Lower leg skin (tissue), 3 donors: ENCODE measurements around the gene SLC25A24.

Experiments used
- CTCF ChIP-seq, 3 donors: fragments of 450-650 bp; IDR thresholded peaks; one replicate each; pipeline ENCODE4 v1.5.1; 2016; ENCODE audit warnings: antibody characterized with exemption in 3 of 3, mild to moderate bottlenecking in 3 of 3, moderate library complexity in 2 of 3
- POLR2A ChIP-seq, 2 donors: fragments of 450-650 bp; IDR thresholded peaks; one replicate each; pipeline ENCODE4 v1.6.1; 2016 to 2017; ENCODE audit warnings: antibody characterized with exemption in 2 of 2, mild to moderate bottlenecking in 1 of 2, moderate library complexity in 1 of 2

GRCh38 chr1:108109295-108109973 is 90.7 kb downstream of the SLC25A24 start:
- no peak for TF ChIP-seq CTCF (IDR thresholded peaks at IDR 0.05)
- no peak for TF ChIP-seq POLR2A (IDR thresholded peaks at IDR 0.05)
